GM12892 (cell line): ENCODE data around the gene MNT.

ENCODE experiments used
- POLR2A ChIP-seq: IDR thresholded peaks from 2 replicates; pipeline ENCODE4 v1.6.1; 2011; ENCODE audit warnings: low read depth, low read length, control low read depth
- TAF1 ChIP-seq: IDR thresholded peaks from 2 replicates; pipeline ENCODE4 v1.6.1; 2011; ENCODE audit warnings: low read depth, mild to moderate bottlenecking, control low read depth, low read length, borderline replicate concordance

DNA sequence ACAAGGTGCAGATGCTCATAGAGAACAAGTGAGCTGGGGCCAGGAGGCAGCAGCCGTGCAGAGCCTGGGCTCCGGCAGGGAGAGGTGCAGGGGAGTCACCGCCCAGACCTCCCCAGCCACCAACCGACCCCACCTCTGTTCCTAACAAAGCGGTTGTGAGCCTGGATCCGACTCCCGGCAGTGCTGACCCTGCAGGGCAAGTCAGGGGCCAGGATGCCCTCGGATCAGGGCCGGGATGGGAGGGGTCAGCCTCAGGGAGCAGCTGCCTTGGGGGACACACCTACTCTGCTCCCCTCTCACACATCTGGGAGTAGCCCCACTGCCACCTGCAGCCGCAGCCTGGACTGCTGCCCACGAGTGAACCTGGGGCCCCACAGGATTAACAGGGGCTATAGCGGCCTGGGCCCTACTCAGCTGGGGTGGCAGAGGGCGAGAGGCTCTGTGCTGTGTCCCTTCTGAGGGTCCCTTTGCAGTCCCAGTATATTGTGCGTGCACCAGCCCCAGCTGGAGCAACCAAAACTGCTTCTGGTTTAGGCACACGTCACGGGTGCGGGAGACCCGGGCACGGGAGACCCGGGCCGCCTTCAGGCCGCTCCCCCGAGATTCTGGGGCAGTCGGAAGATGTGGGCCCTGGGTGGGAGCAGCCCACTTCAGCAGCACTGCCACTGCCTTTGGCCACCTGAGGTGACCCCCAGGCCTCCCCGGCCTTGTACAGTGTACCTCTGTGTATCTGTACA, 21.2 kb downstream of the MNT start:
- TF ChIP-seq POLR2A (no peak), TAF1 (no peak)
